GM18499 (cell line): ENCODE data around the gene FEN1.

Experiments used
- ATAC-seq: cut with Tn5 transposase; IDR thresholded peaks from one replicate; pipeline ENCODE4 v1.9.1; 2021; ENCODE audit warnings: moderate number of reproducible peaks; ENCODE audit not compliant: insufficient read depth, unreplicated experiment

FEN1 gene

DNA sequence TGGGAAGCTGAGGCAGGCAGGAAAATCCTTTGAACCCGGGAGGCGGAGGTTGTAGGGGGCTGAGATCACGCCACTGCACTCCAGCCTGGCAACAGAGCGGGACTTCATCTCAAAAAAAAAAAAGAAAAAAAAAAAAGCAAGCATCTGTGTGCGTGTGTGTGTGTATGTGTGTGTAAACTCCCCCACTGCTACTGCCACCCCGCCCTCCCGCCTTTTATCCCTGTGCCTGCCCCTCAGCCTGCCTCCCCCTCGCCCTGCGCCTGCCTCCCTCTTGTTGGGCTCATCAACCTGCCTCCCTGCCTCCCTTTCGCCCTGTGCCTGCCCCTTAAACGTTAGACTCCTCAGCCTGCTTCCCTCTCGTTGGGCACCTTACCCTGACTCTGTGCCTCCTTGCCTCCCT, 18.3 kb upstream of the FEN1 start:
- ATAC-seq = no peak

DNA sequence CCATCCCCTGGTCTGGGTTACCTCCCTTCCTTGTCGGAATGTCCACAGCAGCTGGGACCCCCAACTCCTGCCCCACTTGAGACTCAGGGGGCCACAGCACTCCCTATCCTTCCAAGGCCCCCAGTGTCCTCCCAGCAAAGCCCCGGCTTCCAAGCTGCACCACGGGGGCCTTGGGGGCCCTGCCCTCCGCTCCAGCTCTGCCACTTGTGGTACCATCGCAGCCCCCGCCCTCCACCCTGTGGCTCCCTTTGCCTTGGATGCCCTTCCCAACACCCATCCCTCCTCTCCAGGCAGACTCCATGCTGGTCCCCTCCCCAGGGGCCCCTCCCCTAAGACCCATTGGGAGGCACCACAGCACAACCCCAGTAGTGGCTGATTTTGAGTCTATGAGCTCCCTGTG, 17.6 kb upstream of the FEN1 start:
- no peak for ATAC-seq

DNA sequence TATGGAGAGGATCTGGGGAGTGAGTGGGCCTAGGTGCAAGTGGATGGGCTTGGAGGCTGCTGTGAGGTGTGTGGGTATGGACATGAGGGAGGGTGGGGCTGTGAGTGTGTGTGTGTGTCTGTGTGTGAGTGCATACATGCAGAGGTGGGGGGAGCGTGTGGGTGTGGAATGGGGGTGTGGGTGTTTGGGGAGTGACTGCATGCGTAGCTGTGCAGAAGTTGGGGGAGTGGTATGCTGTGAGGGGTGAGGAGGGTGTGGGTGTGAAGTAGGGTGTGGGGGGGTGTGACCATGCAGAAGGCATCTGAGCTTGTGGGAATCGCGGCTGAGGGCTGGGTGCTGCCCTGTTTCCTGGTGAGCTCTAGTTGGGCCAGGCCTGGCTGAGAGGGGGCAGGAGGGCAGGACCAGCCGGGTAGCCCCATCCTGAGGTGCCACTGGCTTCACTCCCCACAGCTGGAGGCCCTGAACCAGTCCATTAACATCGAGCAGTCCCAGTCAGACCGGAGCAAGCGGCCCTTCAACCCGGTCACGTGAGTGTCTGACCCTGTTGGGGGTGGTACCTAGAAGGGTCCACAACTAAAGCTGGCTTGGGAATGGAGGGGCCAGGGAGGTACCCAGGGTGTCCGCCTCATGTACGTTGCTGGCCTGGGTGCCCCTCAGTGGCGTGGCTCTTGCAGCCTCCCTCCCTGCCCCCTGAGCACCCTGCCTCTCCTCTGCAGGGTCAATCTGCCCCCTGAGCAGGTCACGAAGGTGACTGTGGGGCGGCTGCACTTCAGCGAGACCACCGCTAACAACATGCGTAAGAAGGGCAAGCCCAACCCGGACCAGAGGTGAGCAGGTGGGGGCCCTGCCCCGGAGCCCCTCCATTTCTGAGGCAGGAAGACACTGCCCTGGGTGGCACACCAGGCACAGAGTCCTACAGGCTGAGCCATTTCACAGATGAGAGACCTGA, 16.8 kb upstream of the FEN1 start:
- ATAC-seq = no peak

DNA sequence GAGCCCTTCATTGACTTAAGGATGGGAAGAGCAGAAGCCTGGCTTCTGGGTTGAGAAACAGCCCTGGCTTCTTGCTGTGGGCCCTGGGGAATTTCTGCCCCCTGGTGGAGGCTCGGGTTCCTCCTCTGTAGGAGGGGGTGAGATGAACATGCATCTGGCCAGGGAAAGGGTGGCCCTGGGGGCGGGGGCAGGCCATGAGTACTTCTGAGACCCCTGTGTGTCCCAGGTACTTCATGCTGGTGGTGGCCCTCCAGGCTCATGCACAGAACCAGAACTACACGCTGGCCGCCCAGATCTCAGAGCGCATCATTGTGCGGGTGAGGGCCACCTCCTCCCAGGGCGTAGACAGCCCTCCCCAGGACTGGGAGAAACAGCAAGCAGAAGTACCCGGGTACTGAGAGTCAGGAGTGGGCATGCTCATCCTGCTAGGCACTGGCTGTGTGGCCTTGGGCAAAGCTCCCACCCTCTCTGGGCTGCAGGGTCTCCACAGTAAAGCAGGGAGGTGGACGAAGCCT, 16.1 kb upstream of the FEN1 start:
- no peak for ATAC-seq

DNA sequence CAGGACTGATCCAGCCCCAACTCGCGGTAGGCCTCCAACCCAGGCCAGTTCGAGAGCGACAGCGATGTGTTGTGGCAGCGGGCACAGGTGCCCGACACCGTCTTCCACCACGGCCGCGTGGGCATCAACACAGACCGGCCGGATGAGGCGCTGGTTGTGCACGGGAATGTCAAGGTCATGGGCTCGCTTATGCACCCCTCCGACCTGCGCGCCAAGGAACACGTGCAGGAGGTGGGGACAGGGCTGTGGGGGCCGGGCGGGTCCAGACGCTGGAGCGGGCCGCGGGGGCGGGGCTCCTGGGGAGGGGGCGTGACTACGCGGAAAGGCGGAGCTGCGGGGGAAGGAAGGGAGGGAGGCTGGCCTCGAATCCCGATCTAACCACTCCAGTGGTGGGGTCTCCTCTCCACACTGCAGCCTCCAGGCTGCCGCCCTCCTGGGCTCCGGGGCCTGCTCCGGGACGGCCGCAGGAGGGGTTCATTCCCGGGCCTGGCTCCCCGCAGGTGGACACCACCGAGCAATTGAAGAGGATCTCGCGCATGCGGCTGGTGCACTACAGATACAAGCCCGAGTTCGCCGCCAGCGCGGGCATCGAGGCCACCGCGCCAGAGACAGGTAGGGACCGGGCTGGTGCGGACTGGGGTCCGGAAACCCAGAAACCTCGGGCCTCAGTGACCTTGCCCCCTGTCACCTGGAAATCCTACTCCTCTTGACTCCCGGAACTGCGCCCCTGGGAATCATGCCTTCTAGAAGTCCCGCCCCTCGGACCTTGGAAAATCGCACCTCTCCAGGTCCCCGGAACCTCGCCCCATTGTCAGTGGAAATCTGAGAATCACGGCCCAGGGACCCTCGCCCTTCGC, 15.2 kb upstream of the FEN1 start:
- no peak for ATAC-seq

DNA sequence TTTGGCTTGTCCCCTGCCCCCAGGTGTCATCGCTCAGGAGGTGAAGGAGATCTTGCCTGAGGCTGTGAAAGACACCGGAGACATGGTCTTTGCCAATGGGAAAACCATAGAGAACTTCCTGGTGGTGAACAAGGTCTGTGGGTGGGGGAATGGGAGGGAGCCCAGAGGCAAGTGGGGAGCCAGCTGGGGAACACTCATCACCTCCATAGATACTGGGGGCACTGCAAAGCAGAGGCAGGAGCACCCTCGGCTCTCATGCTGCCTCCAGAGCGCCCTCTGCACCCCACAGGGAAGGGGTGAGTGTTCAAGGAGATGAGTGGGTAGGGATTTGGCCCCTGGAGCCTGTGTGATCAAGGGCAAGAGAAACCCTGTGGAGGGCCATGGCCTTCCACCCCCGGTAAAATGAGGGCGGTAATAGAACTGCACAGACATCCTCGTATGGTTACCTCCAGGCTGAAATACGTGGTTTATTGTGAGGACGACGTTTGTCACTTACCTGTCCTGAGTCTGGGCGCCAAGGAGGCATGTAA, 14.3 kb upstream of the FEN1 start:
- no peak for ATAC-seq

DNA sequence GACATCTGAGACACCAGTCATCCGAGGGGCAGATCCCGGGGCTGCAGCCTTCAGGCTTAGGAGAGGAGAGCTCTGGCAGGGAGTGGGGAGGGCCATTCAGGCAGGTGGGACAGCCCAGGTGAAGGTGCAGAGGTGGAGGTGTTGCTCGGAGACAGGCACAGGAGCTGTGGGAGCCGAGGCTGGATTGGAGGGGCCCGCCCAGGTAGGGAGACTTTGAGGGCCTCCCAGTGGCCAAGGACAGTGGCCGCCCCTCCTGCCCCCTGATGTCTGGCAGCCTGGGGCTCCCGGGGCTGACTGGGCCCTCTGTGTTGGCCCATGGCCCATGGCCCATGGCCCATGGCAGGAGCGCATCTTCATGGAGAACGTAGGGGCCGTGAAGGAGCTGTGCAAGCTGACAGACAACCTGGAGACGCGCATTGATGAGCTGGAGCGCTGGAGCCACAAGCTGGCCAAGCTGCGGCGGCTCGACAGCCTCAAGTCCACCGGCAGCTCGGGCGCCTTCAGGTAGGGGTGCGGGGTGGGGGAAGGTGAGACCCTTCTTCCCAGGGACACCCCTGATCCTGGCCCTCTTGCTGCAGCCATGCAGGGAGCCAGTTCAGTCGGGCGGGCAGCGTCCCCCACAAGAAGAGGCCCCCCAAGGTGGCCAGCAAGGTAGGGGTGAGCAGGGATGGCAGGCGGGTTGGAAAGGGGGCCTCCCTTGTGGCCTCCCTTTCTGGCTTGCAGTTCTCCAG, 13.6 kb upstream of the FEN1 start:
- ATAC-seq = no peak

DNA sequence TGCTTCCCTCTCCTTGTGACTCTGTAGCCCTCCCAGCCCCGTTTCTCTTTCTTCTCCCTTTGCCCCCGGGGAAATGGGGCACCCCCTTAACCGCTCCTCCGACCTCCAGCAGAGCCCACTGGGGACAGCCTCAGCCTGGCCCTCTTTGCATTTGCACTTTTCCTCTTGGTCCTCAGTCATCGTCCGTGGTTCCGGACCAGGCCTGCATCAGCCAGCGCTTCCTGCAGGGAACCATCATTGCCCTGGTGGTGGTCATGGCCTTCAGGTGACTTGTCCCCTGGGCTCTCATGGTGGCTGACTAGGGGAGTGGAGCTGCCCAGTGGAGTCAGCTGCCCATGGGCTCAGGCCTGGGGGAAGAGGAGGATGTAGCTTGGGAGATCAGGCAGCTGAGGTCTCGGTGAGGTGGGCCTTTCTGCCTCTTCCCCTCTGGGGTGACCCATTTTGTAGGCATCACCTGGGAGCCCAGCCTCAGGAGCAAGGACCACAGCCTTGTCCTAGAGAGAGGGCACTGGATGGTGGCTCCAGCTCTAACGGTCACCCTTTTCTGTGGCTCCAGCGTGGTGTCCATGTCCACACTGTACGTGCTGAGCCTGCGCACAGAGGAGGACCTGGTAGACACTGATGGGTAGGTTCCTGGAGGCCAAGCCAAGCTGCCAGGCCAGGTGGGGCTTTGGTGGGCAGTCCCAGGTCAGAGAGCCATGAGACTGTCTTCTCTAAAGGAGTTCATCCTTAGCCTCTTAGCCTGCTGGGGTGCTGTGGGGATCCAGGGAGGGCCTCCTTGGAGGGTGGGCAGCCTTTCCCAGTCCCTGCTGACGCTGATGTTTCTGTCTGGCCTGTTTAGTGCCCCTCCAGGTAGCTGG, 12.8 kb upstream of the FEN1 start:
- no peak for ATAC-seq

DNA sequence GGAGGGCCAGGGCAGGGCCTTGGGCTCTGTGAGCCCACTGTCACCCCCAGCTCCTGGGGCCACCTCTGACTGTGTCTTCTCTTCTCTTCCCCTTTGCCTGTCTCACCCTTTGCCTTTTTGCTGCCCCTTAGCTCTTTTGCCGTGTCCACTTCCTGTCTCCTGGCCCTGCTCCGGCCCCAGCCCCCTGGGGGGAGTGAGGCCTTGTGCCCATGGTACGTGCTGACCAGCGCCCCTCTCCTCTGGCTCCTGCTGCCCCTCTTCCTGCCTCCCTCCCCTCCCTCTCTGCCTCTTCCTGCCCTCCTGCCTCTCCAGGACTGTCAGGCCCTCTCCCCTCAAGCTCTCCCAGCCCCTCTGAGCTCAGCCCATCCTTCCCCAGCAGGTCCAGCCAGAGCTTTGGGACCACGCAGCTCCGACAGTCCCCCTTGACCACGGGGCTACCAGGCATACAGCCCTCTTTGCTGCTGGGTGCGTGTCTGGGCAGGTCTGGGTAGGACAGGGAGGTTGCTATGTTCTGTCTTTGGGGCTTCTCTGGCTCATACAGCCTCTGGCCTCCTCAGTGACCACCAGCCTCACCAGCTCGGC, 12.0 kb upstream of the FEN1 start:
- no peak for ATAC-seq

DNA sequence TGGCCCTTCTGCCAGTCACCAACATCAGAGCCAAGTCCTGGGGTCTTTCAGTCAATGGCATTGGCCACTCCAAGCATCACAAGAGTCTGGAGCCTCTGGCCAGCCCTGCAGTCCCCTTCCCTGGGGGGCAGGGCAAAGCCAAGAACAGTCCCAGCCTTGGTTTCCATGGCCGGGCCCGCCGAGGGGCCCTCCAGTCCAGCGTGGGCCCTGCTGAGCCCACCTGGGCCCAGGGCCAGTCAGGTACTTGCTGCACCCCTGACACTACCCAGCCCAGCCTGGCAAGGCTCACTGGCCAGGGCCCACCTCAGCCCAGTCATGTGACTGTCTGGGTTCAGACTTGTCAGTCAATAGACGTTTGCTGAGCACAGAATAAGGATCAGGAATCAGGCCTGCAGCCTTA, 11.1 kb upstream of the FEN1 start:
- ATAC-seq = no peak

DNA sequence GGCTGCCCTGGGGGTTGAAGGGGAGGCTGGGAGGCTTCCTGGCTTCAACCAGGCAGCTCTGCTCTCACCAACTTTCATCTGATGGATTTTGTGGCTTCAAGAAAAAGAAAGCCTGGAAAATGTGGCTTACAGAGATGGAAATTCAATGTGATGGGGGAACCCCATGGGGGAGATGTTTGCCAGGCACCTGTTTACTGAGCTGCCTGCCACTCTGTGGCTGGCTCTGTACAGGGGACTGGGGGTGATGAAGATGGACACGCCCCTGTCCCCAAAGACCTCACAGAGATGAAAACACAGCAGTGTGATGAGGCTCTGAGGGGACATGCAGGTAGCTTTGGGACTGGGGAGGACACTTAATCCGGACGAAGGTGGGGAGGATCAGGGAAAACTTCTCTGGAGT, 10.4 kb upstream of the FEN1 start:
- no peak for ATAC-seq

DNA sequence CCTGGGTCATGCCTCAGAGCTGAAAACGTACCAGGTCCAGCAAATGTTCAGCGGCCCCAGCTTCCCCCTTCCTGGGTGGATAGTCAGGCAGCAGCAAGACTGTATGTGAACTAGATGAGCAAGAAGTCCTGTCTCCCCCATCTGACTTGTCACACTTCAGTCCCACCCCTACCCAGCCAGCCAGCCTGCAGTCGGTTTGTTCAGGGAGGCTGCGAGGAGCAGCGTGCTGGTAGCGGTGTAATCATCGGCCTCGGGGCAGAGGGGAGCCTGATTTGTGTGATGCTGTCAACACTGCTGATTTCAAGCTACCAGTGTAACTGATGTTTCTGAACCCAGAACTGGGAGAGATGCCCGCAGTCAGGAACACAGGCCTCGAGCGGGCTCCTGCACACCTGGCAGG, 9.9 kb upstream of the FEN1 start:
- ATAC-seq = no peak

DNA sequence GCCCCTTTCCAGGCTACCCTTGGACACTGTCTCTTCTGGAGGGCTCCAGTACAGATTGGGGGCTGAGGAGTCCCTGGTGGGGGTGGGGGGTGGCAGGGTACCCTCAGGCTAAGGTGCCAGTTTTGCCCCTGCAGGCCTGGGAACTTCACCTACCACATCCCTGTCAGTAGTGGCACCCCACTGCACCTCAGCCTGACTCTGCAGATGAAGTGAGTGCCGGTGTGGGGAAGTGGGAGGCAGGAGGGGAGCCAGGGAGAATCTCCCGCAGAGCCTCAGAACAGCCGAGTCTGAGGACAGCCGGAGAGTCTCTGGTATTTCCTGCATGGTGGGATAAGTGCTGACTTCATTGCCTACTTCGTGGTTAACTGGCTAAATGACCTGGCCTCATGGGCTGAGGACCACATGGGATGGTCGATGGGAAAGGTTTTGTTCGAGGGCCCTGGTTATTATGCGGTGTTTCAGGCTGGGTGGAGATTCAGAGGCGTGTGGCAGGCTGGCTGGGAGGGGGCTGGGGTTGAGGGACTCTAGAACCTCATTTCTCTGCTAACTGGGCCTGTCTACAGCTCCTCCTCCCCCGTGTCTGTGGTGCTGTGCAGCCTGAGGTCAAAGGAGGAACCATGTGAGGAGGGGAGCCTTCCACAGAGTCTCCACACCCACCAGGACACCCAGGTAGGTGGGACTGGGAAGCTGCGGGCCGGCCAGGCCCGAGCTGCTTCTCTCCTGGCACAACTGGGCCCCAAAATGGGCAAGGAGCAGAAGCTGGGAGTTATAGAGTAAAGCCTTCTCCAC, 8.8 kb upstream of the FEN1 start:
- no peak for ATAC-seq

DNA sequence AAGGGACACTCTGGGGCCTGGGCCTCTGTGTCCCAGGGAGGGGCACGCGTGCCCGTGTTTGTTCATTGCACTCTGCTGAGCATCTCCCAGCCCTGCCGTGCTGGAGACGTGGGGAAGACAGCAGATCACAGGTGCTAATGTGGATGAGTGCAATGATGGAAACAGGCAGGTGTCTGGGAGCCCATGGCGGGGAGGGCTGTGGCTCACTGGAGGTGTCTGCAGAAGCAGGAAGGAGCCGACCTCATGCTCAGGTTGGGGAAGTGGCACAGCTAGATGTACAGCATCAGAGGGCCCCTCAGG, 8.3 kb upstream of the FEN1 start:
- ATAC-seq = no peak

DNA sequence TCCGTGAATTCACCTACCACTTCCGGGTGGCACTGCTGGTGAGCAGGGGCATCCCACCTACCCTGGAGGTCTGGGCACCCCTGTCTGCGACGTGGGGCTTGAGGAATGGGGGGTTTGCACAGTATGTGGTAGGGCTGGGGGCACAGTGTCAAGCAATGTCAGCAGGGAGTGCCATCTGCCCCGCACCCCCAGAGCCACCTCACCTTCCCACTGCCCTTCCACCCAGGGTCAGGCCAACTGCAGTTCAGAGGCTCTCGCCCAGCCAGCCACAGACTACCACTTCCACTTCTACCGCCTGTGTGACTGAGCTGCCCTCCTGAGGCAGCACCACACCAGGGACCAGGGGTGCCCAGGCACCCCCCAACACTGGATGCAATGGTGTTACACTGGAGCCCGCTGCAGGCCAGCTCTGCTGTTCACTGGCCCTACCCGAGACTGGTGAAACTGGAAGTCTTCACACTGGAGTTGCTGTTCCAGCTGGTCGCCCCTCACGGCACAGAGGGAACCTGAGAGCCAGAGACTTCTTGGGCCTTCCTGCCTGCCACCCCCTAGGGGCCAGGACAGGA, 6.8 kb upstream of the FEN1 start:
- no peak for ATAC-seq

DNA sequence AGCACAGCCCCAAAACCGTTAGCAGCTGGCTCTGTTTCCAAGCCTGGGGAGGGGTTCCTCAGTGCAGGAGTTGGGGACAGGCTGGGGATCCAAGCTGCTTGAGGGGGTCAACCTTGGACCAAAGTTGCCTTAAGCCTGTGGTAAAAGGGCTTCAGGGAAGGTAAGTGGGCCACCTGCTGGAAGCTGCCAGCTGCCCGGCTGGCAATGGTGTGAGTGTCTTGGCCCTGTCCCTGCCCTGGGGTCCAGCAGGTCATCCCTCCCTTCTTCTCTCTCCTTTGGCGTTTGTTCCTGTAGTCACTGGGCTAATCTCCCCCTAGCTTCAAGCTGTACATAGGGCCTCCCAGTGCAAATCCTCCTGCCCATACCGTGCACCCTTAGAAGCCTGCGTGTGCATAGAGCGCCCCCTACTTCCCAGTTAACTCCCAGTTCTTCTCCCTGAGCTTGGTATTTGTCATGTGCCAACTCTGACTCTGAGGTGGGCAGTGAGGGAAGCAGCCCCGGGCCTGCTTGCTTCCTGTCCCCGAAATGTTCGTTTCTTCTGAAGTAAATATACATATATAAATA, 4.7 kb upstream of the FEN1 start:
- no peak for ATAC-seq

DNA sequence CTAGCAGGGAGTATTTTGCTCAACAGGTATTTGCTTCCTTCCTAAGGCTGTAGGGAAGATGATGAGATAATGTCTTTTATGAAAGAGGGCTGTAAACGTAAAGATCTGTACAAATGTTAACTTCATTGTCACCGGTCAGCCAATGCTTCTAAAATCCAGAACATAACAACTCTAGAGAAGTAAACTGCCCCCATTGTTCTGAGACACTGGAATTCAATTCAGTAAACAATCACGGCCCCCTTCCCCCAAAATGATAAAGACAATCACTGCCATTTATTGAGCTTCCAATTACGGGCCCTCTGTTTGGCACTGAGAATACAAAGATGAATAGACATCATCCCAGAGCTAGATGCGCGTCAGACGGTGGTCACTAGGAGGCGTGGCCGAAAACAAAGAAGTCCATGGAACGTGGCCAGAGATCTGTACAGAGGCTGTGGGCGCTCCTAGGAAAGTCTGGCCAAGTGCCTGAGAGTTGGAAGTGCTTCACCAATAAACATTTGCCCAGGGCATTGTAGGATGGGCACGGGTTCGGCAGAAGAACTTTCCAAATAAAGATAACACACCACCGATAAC, 888 bp upstream of the FEN1 start:
- no peak for ATAC-seq
